ENCODE measurements around the gene CEACAM5.
A peak's percentile ranks its signal among the peaks of the same experiment; 100 is the strongest.
"Not testable (repeated sequence)": the region's sequence is repeated elsewhere in the genome, so short reads cannot be mapped to it uniquely, and the experiment has no call there.

Gene CEACAM5

GRCh38 chr19:41701401-41702075 lies 6.9 kb upstream of the CEACAM5 start:
- no peak for DNase-seq

- DNase-seq: no peak
Observed at GRCh38 chr19:41702171-41702651, 6.2 kb upstream of the CEACAM5 start.

DNA sequence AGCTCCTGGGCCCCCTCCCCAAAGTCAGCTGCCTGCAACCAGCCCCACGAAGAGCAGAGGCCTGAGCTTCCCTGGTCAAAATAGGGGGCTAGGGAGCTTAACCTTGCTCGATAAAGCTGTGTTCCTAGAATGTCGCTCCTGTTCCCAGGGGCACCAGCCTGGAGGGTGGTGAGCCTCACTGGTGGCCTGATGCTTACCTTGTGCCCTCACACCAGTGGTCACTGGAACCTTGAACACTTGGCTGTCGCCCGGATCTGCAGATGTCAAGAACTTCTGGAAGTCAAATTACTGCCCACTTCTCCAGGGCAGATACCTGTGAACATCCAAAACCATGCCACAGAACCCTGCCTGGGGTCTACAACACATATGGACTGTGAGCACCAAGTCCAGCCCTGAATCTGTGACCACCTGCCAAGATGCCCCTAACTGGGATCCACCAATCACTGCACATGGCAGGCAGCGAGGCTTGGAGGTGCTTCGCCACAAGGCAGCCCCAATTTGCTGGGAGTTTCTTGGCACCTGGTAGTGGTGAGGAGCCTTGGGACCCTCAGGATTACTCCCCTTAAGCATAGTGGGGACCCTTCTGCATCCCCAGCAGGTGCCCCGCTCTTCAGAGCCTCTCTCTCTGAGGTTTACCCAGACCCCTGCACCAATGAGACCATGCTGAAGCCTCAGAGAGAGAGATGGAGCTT lies 4.7 kb upstream of the CEACAM5 start:
- no peak for DNase-seq

DNA sequence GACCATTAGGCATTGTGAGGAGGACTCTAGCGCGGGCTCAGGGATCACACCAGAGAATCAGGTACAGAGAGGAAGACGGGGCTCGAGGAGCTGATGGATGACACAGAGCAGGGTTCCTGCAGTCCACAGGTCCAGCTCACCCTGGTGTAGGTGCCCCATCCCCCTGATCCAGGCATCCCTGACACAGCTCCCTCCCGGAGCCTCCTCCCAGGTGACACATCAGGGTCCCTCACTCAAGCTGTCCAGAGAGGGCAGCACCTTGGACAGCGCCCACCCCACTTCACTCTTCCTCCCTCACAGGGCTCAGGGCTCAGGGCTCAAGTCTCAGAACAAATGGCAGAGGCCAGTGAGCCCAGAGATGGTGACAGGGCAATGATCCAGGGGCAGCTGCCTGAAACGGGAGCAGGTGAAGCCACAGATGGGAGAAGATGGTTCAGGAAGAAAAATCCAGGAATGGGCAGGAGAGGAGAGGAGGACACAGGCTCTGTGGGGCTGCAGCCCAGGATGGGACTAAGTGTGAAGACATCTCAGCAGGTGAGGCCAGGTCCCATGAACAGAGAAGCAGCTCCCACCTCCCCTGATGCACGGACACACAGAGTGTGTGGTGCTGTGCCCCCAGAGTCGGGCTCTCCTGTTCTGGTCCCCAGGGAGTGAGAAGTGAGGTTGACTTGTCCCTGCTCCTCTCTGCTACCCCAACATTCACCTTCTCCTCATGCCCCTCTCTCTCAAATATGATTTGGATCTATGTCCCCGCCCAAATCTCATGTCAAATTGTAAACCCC lies 2.8 kb upstream of the CEACAM5 start:
- DNase-seq: no peak

- peak; percentile 52 for DNase-seq
Observed at GRCh38 chr19:41706741-41707501, 1.5 kb upstream of the CEACAM5 start.

DNA sequence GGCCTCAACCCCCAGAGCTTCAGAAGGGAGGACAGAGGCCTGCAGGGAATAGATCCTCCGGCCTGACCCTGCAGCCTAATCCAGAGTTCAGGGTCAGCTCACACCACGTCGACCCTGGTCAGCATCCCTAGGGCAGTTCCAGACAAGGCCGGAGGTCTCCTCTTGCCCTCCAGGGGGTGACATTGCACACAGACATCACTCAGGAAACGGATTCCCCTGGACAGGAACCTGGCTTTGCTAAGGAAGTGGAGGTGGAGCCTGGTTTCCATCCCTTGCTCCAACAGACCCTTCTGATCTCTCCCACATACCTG lies 969 bp upstream of the CEACAM5 start:
- no peak for DNase-seq

DNA sequence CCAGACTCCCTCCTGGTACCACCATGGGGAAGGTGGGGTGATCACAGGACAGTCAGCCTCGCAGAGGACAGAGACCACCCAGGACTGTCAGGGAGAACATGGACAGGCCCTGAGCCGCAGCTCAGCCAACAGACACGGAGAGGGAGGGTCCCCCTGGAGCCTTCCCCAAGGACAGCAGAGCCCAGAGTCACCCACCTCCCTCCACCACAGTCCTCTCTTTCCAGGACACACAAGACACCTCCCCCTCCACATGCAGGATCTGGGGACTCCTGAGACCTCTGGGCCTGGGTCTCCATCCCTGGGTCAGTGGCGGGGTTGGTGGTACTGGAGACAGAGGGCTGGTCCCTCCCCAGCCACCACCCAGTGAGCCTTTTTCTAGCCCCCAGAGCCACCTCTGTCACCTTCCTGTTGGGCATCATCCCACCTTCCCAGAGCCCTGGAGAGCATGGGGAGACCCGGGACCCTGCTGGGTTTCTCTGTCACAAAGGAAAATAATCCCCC lies 505 bp upstream of the CEACAM5 start:
- no peak for DNase-seq

DNA sequence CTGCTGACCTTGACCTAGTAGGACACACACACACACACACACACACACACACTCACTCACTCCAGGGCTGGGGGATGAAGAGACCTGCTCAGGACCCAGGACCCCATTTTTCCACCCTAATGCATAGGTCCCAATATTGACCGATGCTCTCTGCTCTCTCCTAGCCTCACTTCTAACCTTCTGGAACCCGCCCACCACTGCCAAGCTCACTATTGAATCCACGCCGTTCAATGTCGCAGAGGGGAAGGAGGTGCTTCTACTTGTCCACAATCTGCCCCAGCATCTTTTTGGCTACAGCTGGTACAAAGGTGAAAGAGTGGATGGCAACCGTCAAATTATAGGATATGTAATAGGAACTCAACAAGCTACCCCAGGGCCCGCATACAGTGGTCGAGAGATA lies 1.1 kb downstream of the CEACAM5 start:
- DNase-seq: not testable (repeated sequence)

DNA sequence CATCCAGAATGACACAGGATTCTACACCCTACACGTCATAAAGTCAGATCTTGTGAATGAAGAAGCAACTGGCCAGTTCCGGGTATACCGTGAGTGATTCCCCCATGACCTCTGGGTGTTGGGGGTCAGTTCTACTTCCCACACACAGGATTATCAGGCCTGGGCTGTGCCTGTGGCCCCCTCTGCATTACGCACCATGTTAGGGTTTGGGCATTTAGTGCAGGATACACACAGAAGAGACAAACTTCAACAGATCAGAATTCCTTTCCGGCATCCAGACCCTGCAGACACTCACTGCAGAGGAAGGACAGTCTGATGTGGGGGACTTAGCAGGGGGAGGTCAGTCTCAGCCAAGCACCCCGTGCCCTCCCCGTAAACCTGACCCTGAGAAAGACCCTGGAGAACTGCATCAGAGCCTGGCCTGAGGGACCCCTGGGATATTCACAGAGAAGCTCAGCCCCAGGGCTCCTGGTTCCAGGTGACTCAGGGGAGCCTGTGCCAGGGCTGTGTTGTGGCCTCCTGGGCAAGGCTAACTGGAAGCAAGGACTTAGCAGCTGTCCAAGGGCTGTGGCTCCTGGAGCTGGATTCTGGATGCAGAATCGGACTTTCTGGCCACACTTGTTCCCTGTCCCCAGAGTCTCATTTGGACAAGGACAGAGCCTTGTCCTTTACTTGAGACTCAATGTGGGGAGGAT lies 1.7 kb downstream of the CEACAM5 start:
- DNase-seq: no peak

- no peak for DNase-seq
Observed at GRCh38 chr19:41711376-41712261, 3.2 kb downstream of the CEACAM5 start.

GRCh38 chr19:41714598-41714997 lies 6.2 kb downstream of the CEACAM5 start:
- DNase-seq: no peak

DNA sequence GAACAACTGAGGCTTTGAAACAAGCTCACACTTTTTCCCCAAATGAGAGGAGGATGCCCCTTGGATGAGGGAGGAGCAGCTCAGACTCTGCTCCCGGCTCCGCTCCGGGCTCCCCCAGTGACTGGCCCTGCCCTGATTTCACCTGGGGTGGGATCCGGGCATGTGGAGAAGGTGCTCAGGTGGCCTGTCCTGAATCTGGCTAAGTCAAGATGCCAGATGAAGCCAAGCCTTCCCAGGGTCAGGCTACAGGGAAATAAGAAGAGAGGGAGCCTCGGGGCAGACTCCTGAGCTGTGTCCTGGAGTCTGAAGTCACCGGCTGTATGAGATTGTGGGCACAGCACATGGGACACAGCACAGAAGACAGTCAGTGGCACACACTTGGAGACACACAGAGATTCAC lies 10.3 kb downstream of the CEACAM5 start:
- no peak for DNase-seq

DNA sequence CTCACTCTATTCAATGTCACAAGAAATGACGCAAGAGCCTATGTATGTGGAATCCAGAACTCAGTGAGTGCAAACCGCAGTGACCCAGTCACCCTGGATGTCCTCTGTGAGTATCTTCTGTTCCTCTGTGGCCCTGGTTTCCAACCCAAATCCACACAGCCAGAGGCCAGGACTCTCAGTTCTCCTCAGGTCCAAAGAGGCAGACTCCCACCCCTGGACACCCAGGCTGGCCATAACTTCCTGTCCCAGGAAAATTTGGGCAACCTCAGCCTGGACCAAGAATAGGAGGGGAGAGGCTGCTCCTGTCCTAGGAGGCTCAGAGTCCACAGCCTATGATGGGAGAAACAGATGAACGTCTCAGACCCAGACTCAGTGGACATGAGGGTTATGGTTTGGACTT lies 11.7 kb downstream of the CEACAM5 start:
- DNase-seq: no peak

- no peak for DNase-seq
Observed at GRCh38 chr19:41726493-41726892, 18.1 kb downstream of the CEACAM5 start.

DNA sequence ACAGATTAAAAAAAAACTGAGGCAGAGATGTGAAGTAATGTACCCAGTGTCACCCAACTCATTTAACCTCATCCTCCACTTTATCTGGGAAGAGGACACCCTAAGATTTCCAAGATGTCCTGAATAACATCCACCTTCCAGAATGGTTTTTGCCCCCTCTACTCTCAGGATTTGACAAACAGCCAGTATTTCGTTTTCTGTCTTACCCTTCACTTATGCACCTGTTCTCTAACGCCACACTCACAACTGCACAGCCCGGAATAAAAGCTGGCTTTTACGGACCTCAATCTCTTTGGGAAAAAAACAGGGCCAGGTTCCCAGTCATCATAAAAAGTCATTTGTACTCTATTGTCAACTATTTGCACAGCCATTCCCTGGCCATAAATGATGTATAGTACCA lies 25.7 kb downstream of the CEACAM5 start:
- no peak for DNase-seq

DNA sequence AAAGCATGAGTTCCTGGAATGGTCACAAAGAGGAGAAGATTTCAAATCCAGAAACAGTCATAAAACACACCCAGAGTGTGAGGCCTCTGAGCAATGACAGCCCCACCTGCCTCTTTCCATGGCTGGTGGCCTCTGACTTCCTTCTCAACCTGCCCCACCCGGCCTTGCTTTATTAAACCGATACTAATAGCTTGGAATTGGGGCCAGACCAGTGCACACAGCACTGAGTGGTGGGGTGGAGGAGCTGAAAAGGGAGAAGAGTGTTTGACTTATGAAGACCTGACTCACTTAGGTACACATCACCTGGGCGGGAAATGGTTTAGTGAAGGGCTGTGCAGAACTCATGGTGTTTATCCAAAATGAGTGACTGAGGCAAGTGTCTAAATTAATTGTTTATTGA lies 26.2 kb downstream of the CEACAM5 start:
- DNase-seq: peak; percentile 95

DNA sequence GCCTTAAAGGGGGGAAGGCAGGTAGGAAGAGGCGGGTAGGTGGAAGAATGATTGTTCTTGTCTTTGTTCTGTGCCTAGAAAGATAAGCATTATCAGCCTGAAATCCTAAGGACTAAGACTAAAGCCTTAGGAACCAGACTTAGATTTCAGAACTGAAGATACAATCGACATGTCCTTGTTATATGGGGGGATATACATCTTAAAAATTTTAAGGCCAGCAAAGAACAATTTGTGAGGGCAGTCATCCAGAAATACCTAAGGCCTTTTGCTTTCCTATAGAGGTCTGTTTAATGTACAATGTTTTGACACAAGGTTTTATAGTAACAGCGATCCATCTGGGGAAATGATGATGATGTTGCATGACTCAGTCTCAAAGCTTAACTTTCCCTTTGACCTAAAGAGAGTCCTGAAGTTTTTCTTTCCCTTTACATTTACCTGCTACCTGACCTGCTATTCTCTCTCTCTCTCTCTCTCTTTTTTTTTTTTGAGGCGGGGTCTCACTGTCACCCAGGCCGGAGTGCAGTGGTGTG lies 26.7 kb downstream of the CEACAM5 start:
- DNase-seq: no peak

DNA sequence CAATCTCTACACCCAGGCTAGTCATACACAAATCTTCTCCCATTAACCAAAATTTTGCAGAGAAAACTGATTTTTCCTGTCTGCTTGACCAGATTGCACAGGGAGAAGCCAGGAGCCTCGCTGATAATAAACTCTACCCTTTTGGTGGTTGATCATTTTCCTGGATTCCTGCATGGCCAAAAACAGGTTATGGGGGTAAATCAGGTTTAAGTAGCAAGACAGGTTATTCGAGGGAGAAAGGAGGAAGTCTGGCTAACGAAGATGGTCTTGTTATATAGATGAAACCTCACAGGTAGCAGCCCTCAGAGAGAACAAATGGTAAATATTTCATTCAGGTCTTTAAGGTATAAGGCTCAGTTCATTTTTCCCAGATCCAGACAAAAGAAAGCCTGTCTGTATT lies 30.9 kb downstream of the CEACAM5 start:
- DNase-seq: no peak

DNA sequence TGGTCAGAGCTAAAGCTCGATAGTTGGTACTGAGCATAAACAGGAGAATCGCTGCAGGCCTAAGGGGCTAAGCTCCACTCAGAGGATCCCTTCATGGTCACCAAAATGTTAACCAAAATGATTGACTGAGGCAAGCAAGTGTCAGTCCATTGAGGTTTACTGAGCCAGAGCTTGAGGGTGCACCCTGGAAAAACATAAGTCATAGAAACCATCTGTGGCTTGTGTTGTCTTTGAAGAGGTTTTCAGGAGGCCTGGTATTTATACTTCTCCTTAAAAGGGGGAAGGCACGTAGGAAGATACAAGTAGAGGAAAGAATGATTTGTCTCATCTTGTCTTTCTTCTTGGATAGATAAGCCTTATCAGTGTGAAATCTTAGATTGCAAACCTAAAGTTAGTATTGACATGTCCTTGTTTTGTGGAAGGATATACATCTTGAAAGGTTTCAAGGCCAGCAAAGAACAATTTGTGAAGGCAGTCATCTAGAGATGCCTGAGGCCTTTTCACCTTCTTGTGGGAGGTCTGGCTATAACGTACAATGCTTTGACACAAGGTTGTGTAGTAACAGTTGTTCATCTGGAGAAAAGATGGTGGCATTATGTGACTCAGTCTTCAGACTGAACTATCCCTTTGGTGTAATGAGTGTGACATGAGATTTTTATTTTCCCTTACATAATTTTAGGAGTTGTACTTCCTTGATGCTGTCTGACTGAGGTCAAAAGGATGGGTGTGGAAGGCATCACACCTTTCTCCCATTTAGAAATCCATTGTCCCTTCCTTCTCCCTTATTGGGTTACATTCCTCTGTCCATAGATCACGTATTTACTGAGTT lies 32.2 kb downstream of the CEACAM5 start:
- no peak for DNase-seq

- DNase-seq: no peak
Observed at GRCh38 chr19:41741244-41741554, 32.8 kb downstream of the CEACAM5 start.

Data from NCI-H510A (cell line).